HG03139 (cell line): Measurements from ENCODE around the gene ITPR2.

Experiments used
- ATAC-seq: cut with Tn5 transposase; IDR thresholded peaks from one replicate; pipeline ENCODE4 v1.9.1; 2021; ENCODE audit not compliant: unreplicated experiment

The ITPR2 gene

DNA sequence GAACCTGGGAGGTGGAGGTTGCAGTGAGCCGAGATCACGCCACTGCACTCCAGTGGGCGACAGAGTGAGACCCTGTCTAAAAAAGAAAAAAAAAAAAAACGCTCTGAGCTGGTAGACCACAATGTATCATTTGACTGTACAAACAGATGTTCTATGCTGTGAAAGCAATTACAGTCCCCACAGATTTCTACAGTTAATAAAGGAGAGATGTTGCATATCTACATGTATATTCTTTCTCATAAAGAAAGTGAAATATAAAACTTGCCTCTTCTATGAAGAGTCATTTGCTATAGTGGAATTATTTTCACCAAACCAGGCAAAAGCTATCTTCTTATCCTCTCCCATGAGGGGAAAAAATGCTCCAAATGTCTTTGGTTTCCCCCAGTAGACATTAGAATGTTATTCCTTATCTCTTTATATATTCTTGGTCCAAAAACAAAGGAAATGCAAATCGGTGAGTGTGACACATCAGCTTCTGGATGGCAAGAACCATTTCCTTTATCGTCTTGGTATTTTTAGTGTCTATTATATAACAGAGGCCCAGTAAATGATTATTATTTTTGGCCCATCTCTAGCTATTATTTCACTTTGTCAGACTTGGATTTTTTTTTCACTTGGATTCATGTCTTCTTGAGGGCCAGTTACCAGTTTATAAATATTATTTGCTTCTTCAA lies 407.3 kb downstream of the ITPR2 start:
- peak; percentile 51 for ATAC-seq

DNA sequence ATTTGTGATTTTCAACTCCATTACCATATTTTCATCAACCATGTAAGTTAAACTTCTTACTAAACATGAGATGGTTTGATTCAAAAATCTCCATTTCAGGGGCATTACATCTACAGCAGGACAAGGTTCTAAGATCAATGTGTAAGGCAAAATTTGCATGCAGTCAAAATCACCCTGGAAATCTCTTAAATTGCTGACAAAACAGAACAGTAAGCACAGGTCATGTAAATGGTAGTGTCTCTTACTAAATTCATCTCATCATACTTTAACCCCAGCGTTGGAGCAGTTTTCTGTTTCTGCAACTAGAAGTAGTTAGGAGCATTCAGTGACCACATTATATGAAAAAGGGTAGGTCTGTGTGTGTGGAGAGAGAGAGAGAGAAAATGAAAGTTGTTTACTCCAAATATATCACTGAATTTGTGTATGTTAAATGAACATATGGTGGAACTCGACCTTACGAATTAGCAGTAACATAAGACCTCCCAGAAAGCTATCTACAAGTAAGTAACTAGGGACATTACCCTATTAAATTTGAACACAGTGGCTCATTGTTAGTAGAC lies 410.1 kb downstream of the ITPR2 start:
- ATAC-seq: no peak

DNA sequence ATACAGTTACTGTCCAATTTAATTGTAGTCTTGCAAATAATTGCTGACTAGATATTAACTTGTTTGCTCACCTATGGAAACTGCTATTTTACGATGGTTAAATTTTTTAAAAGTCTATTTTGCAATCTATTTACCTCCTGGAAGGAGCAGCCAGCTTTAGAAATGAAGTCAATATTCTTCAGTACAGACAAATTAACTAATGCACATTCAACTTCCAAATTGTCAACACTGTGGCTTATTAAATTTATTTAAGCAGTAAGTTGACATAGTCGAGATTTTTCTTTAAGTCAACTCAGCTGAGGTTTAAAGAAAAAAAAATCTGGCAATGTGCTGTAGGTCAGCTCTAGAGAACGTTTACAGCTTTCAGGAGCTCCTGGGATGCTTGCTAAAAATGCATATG lies 416.4 kb downstream of the ITPR2 start:
- no peak for ATAC-seq

DNA sequence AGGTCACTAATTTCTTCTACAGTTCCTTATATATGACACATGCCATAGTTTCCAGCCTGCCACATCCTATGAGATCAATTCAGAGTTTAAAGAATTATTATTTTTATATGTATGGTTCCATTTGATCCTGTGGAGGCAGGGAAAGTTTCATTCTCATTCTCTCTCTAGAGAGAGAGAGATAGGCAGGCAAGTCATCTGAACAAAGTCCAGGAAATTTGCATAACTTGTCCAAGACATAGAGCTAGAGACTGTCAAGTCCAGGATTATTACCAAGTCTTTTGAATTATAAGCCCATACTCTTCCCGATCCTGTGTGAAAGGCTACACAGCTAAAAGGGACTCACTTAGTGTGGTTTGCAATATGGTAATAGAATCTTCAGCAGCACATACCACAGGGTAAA lies 422.3 kb downstream of the ITPR2 start:
- no peak for ATAC-seq

DNA sequence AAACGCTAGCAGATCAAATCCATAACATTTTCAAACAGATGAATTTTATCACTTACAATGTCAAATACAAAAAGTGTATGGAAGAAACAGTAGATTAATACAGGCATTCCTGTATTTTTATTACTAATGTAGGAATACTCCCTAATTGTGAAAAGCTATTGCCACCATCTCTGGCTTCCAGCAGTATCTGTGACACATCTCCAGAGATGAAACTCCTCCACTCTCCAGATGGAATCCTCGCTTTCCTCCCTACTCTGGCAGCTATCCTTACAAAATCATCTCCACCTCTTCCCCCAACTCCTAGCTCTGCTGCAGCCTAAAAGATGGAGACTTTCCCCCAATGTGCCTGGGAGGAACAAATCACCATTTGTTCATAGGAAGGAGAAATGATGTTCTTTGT lies 426.2 kb downstream of the ITPR2 start:
- no peak for ATAC-seq

DNA sequence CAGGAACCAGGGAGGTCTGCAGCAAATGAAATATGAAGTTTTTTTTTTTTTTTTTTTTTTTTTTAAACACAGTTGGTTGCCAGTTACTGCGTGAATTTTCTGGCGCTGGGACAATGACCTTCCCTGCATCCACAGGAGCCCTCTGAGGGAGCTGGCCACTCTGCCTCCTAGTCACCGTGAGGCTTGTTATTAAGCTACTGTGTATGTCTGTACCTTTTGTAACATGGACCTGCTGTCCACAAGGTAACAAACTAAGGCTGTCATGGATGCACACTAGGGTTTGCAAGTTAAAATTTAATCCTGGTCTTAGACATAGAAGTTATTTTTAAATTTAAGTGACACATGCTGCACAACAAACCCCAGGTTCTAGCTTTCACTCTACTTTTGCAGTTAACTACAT lies 426.6 kb downstream of the ITPR2 start:
- no peak for ATAC-seq

DNA sequence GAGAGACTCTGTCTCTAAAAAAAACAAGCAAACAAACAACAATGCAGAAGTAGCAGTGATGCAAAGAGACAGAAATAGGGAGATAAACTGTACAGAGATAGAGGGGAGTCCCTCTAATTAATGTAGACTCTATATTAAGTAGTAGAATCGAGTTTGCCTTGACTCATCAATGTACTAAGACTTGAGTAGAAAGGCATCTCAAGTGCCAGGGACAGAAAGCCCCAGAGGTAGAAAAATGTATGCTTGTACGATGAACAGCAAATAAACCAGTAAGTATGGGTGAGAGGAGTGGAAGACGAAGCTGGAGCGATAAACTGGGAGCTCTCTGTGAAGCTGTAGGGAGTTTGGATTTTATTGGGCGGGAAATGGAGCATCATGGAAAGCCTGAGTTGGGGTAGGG lies 429.4 kb downstream of the ITPR2 start:
- ATAC-seq: no peak

DNA sequence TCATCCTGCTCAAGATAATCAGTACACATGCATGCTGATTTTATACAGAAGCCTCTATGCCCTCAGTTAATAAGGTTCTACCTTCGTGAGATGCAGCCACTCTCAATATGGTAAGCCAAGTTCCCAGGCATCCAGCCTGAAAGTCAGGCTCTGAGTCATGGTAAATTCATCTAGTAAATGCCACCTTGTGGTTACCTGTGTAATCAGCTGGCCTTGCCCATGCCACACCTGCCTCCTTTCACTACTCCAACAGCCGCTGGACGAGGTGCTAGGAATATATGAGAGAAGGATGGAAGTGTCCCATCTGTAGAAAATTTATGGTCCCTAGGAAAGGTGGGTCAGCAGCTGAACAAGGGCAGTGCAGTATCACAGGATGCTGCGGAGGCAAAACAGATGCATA lies 430.3 kb downstream of the ITPR2 start:
- no peak for ATAC-seq

DNA sequence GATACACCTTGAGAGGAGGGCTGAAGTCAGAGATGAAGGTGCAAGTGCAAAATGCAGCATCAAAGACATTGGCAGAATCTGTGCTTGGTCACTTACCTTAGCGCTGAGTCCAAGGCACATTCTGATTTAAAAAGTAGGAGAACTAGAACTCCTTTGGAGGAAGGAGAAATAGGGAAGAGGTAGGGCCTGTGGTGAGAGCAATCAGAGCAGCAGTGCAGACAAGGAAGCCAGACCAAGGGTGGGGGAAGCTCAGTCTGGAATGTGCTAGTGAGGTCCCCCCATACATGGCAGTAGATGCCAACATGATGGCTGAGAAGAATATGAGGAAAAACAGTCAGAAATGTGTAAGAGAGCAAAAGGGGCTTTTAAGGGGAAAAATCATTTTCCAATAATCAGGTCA lies 431.1 kb downstream of the ITPR2 start:
- ATAC-seq: no peak

DNA sequence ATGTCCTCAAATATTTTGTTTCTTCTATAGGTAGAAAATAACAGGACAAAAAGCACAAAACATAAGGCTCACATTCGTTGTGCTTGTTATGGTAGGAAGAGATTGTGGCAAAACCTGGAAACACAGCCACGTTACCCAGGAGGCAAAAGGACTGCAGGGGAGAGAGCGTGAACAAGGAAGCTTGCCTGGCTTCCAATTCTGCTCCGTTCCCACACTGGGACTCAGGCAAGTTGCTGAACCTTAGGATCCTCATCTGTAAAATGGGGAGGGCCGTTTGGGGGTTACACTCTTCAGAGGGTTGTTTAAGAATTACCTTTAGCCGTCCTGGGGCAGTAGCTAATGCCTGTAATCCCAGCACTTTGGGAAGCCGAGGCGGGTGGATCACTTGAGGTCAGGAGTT lies 432.4 kb downstream of the ITPR2 start:
- no peak for ATAC-seq

DNA sequence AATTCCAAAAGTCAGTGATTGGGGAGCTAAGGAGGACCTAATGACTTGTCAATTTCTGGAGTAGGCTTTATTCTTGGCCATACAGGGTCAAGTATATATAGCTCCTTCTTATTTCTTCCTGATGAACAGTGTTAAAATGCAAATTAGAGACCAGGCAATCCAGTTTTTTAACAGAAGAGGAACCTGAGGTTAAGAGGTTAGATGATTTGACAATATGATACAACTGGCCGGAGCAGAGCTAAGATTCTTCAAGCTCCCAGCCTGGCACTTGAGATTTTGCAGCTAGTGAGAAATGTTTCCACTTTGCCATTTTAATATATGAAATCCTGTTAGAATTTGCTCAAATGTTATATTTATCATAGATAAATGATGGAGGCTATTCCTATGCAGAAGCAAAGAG lies 433.6 kb downstream of the ITPR2 start:
- ATAC-seq: no peak

DNA sequence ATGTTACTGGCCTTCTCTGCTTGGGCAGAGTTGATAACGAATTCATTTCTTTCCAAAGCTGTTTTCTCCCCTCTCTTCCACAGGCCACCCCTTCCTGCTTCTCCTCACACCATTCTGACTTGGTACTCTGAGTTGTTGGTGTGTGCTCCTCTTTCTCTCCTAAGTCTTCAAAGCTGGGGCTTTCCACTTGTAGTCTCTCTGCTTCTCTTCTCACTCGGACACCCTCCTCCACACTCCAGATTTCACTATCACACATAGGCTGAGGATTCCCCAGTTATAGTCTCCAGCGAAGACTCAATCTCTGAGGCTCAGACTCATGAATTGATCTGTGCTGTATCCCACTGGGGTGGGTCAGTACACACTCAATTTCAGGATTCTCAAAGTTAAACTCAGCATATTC lies 436.6 kb downstream of the ITPR2 start:
- no peak for ATAC-seq

DNA sequence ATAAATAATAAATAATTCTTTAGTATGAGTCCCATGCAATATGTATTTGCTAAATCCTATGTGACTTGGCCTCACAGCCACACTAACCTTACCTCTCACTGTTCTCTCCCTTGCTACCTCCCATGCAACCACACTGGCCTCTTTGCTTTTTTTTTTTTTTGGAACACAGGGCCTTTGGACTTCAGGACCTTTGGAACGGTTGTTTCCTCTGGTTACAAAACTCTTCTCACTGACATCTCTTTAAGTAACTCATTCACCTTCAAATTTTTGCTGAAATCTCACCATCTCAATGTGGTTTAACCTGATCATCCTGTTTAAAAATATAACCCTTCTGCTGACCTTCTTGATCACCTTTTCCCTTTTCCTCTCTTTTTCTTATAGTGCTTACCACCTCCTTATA lies 443.7 kb downstream of the ITPR2 start:
- ATAC-seq: no peak

DNA sequence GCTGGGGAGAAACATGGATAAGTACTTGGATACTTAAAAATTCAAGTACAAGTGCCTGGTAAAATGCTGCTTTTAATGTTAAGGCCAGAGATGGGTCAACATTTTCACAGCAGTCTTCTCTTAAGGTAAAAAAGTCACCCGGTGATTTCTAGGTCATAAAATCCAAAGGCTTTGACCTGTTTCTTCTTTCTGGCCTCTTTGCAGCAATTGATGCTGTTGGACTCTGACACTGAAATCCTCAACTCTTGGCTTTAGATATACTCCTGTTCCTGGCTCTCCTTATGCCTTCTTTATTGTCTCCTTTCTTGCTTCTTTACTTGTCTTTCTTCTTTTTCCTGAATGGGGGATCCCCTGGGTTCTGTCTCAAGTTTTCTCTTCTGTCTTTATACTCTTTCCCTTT lies 448.5 kb downstream of the ITPR2 start:
- ATAC-seq: no peak

DNA sequence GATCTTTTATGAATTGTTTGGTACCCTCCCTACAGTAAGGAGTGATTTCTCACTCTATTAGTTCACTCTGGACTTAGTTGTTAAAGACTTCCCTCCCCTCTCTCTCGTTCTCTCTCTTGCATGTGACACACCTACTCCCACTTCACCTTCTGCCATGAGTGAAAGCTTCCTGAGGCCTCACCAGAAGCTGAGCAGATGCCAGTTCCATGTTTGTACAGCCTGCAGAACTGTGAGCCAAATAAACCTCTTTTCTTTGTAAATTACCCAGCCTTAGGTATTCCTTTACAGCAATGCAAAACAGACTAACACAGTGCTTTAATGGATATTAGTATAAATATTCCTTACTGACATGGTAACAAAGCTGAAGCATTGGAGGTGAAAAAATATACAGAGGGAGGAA lies 450.0 kb downstream of the ITPR2 start:
- no peak for ATAC-seq

DNA sequence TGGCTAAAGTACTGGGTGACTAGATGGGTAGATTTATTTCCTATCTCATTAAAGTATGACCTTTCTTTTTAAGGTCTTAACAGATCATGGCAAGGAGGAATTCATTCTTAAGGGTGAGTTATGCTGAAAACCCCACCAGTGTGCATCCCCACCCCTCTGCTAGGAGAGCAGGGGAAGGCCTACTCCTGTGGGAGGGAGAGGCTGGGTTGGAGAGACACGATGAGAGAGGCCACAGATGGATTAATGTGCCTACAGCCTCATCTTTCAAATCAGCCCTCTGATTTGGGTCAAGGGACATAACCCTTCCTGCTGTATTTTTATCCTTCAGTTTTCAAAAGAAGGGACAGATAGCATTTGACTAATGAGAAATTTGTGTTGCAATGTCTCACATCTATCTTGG lies 452.1 kb downstream of the ITPR2 start:
- no peak for ATAC-seq

DNA sequence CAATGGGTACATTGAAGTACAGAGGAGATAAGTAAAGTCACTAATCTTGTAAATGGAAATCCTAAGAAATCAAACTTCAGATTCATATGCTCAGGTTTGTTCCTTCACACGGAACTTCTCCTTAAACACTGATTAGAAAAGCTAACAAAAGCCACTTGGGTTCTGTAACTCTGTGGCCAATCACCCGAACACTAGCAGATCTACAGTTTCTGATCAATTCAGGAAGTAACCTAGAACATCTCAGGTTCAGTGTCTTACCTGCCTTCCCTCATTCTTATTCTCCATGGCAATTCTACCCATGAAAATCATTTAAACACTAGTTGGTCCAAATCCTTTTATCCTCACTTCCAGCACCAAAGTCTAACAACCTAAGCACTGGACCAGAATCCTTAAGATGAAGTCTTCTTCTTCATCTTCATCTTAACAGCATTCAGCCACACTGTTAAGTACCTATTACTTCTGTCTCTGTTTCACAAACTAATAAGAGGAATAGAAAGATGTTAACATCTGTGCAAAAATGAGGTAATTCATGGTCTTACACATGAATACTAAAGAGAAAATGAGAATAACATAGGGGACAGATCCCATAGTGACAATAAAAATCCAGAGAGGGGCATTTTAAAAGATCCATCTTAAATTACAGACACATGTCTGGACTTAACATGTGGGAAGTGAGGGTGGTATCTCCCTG lies 453.1 kb downstream of the ITPR2 start:
- no peak for ATAC-seq

DNA sequence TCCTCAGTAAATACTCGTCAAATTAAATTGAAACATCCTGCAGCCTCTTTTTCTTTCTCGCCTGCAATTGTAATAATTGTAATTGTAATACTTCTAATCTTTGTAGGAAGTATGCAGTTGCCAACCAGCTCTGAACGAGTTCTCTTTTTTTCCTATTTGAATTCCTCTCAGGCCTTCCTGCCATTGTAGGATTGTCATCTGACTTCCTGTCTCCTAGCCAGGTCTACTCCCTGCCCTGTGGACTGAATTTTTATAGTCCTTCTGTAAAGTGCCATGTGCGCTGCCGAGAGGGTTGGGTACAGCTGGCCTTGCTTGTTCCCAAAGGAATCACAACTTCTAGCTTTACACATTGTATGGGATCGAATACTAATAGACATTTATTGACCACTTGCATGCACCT lies 454.3 kb downstream of the ITPR2 start:
- no peak for ATAC-seq

DNA sequence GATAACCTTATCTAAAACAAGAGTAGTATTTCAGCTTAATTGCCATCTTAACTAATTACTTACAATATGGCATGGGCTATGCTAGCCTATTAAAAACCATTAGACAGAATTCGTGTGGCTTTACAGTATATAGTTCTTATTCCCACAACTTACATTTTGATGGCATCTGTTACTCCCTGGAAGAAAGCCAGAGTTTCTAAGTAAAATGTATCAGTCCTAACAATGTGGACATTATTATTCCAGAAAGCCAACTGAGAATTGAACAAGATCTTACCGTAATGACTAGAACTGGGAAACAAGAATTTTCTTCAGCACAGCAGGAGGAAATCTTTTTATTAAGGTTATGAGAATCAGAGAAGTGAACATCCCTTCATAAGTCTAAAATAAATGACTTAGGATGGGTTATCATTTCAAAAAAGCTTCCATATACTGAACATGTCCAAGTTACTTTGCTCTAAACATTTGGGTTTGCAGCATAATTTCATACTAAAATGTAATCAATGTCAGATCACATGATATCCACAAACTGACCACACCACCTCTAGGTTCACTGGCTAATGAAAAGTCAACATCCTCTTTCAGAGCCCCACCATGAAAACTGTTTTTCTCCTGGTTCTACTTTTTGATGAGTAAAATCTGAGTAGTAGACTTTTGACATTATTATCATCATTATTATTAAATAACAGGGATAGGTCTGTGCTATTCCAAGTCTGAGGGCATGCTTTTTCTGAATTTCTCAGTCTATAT lies 457.9 kb downstream of the ITPR2 start:
- ATAC-seq: no peak

DNA sequence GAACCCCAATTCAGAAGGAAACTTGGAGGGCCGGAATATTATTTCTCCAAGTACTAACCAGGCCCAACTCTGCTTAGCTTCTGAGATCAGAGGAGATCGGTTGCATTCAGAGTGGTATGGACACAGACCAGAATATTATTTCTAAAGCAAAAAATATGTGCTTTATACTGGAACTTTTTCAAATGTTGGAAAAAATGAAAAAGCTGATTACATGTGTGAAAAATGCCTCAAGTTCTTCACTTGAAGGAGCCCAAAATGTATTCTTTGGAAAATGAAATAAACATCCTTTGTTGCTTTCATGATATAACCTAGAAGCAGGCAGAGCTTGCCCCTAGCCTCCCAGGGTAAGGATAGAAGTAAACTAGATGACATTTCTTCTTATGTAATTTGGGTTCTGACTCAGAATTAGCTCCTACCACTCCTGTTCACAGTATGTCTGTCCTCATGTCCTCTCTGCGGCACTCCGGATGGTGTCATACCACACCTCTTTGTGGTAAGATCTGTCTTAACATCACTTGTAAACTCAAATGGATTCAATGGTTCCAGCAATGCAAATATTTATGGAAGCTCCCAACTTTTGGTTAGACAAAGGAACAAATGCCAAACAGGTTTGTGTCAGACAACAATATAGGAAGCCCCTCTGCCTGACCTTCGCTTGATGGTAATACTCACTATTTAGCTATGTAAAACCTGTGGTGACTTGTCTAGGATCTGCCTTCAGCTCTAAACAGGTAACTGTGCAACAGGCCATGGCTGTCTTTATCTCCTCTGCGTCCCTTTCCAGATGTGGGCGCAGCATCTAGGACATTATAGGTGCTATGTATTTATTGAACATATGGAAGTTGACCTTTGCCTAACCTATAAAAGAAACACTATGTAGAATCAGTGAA lies 459.1 kb downstream of the ITPR2 start:
- no peak for ATAC-seq

DNA sequence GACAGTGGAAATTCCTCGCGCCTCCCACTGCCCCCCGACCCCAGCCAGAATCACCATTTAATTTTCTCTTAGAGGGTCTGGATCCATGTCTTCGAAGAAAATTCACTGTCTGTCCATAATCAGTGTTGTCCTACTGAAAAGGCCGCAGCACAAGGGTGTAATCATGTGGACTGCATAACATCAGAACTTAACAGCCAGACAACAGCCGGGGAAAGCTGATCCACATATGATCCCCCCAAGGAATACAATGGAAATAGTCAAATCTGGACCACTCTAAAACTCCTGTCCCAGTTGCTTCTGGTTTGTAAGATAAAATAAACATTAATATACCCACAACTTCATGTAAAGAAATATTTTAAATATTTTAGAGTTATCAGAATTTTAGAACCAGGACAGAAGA lies 460.1 kb downstream of the ITPR2 start:
- ATAC-seq: no peak
